Amniotic stem cell (primary cell): ENCODE results near the gene SLC22A1.
"Not testable (repeated sequence)": the region's sequence is repeated elsewhere in the genome, so short reads cannot be mapped to it uniquely, and the experiment has no call there.

ENCODE experiments used
- DNase-seq: peaks from one replicate; lab custom pipeline; 2025; lab: John Stamatoyannopoulos, UW

The SLC22A1 gene

DNA sequence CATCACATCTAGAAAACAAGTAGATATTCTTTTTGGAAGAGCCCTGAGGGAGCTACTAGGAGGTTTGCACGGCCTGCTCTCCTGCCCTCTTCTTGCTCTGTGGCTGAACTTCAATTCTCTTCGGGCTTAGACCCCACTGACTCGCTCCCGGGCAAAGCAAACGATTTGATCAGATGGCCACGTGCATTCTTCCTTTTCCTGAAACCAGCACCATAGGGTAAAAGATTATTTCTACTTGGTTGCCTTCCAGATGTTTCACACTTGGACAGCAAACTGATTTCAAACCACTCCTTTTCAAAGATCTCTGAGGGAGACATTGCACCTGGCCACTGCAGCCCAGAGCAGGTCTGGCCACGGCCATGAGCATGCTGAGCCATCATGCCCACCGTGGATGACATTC lies at the start of gene SLC22A1:
TSS of gene SLC22A1 (plus strand) at position 258 of the 400 bp plus-strand sequence. CDS start at position 379, 121 bp downstream.
- DNase-seq: no peak

GRCh38 chr6:160073272-160073671 lies 48.3 kb upstream of the SLC22A1 start:
- DNase-seq: no peak

DNA sequence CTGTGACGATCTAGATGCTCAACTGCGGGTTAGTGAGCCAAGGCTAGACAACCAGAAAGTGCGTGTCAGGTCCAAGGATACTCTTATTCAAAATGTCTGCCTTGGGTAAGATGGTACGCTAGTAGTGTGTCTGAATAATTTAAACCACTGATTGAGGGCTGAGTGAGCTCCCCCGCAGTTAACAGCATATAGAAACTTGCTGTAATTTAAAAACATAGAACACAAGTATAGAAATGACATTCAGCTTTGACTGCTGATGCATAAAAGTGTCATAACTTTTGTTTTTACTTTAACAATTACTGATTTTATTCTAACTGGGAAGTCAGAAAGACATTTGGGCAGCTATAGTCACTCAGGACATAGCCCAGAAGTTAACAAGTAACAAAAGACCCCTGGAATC lies 45.6 kb upstream of the SLC22A1 start:
- no peak for DNase-seq

DNA sequence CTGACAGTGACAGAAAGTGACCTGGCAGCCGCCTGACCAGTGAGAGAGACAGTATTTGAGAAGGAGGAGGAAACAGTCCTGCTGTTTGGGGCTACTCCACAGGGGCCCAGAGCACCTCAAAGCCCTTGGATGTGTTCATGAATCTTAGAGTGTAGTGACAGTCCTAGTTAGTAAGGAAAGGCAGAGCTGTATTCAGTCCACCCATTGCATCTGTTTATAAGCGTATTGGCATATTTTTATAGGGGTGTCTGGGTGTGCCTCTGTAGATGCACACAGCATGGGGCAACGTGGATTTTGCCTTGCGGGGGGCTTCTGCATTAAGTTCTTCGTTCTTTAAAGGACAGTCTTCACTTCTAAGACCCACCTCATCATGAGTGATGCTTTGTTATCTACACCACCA lies 44.6 kb upstream of the SLC22A1 start:
- DNase-seq: no peak

DNA sequence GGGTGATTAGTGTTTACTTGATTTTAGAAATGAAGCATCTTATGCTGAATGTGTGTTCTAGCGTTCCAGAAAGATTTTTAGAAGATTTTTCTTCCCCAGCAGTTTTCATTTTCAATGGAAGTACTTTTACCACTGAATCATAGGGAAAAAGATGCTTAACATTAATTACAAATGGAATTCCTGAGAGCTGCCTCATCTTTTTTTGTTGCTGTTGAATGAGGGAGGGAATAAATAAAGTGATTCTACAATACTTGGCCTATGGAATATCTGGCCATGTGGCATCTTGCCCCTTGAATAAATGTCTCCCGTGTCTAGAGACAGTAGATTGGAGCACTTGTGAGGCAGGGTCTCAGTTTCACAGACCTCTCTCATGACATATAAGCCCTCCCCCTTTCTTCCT lies 44.1 kb upstream of the SLC22A1 start:
- peak; percentile 11 for DNase-seq

GRCh38 chr6:160078883-160079685 lies 42.5 kb upstream of the SLC22A1 start:
- DNase-seq: no peak

- DNase-seq: no peak
Measured at GRCh38 chr6:160079686-160080043, 42.0 kb upstream of the SLC22A1 start.

DNA sequence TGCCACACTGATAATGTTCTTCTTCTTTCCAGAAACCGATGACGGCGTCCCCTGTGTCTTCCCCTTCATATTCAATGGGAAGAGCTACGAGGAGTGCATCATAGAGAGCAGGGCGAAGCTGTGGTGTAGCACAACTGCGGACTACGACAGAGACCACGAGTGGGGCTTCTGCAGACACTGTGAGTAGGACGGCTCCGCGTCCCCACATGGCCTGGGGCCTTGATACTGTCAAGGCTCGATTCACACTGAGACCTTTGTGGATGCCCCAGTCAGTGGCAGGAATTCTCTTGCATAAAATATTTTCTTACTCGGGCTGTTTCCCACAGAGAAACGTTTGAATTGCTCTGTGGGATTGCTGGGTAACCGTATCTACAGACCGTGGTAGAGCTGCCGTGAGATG lies 41.5 kb upstream of the SLC22A1 start:
- DNase-seq: no peak

DNA sequence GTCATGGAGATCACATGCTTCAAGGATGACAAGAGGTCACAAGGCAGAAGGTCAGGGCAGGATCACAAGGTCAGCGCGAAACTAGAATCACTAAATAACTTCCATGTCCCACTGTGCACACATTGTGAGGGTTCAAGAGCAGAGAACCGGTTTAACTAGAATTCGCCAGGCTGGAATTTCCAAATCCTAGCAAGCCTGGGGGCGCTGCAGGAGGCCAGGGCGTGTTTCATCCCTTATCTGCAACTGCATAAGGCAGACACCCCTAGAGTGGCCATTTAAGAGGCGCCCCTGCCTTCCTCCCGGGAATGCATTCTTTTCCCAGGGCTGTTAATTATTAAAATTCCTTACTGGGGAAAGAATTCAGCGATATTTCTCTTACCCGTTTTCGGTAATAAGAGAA lies 40.2 kb upstream of the SLC22A1 start:
- no peak for DNase-seq

GRCh38 chr6:160082627-160083026 lies 39.0 kb upstream of the SLC22A1 start:
- DNase-seq: no peak

DNA sequence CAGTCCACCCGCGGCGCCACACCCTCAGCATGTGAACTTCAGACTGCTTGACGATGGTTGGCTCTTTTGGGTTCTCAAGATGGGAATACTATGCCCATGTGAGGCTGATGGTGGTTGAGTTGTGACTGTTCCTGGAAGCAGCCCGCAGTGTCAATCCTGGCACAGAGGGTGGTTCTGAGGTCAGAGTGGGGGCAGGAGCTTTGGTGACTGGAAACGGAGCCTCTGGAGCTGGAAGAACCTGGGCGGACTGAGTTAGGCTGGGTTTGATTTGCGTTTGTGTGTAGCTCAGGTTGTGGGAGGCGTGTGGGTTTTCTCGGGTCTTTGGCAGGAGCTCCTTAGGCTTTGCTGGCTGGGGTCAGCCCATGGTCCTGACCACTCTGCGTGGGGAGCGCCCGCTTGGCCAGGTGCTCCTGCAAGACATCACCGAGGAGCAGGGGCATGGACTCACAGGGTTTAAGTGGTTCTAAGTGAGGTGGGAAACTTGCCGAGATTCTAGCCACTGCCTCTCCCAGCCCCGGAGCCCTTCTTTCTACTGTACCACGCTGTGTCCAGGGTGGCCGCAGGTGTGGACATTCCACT lies 37.3 kb upstream of the SLC22A1 start:
- DNase-seq: no peak

DNA sequence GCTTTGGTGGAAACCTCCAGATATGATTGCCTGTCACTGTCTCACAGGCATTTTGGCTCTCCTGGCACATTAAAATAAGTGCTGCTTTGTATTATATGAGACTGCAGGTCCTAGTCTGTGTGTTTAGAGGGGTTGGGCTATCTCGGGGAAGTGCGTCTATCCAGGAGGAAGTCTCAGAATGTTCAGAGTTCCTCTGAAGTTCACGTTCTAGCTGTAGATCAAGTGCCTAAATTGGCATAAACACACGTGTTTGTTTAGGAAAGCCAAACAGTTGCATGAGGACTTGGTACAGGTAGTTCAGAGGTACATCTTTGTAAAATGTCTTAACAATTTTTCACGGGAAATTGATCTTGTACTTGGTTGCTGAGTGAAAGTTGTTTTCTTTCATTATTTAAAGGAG lies 36.4 kb upstream of the SLC22A1 start:
- no peak for DNase-seq

GRCh38 chr6:160085713-160086505 lies 35.7 kb upstream of the SLC22A1 start:
- DNase-seq: no peak

- DNase-seq: no peak
Measured at GRCh38 chr6:160086754-160087153, 34.9 kb upstream of the SLC22A1 start.

- peak; percentile 88 for DNase-seq
Measured at GRCh38 chr6:160088069-160088783, 33.4 kb upstream of the SLC22A1 start.

GRCh38 chr6:160088784-160089533 lies 32.7 kb upstream of the SLC22A1 start:
- no peak for DNase-seq

- no peak for DNase-seq
Measured at GRCh38 chr6:160089534-160089897, 32.1 kb upstream of the SLC22A1 start.

GRCh38 chr6:160090442-160091239 lies 31.0 kb upstream of the SLC22A1 start:
- DNase-seq: not testable (repeated sequence)

DNA sequence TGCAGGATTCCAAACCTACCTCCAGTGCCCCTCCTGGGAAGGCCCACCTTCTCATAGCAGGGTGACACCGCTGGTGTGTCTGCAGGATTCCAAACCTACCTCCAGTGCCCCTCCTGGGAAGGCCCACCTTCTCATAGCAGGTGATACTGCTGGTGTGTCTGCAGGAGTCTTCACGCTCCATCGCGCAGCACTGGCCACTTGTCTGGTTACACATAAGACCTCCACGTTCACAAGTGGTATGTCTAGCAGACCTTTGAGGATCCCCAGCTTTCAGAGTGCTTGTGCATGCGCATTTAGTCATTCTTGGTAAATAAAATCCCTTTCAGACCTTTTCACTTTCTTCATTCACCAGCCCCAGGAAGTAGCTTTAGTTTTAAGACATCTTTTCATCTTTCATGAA lies 29.4 kb upstream of the SLC22A1 start:
- DNase-seq: not testable (repeated sequence)

- no peak for DNase-seq
Measured at GRCh38 chr6:160092602-160093001, 29.0 kb upstream of the SLC22A1 start.

DNA sequence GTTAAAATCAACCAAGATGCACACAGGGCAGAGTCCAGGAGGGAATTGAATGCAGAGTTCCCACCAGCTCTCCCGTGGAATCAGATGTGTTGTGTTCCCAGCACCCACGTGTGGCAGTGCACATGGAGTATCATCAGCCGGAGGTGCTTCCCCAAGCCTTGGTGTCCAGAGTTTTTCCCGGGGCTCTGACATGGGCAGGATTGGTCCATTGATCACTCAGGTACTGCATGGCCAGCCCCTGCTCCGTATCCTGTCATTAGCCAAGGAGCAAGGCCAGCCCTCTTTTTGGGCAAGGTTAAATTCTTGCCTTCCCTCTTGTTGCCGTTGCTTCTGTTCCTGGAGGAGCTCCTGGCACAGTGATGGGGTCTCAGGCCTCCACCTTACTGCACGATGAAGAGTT lies 28.6 kb upstream of the SLC22A1 start:
- DNase-seq: no peak
